Chondrocyte (in vitro differentiated cells): ENCODE measurements around the gene FADS6. TPM values are rescaled to one million over a fixed set of nuclear protein-coding genes. Genes with fewer than 3 reads are reported as not detected.

Experiments used
- DNase-seq: peaks from one replicate; pipeline ENCODE4 v3.0.0; 2021; ENCODE audit warnings: mixed read lengths, low spot score
- H3K27ac Mint-ChIP-seq: one replicate; pipeline ENCODE4 v1.8.0; 2021; ENCODE audit warnings: mild to moderate bottlenecking, moderate library complexity, mixed read lengths; ENCODE audit not compliant: unreplicated experiment
- H3K27me3 Mint-ChIP-seq: 2 replicates; pipeline ENCODE4 v1.8.0; 2021; ENCODE audit warnings: low read depth, mixed read lengths
- H3K36me3 Mint-ChIP-seq: 2 replicates; pipeline ENCODE4 v1.8.0; 2021; ENCODE audit warnings: low read depth, mixed read lengths
- H3K4me1 Mint-ChIP-seq: 2 replicates; pipeline ENCODE4 v1.8.0; 2021; ENCODE audit warnings: low read depth, mild to moderate bottlenecking, mixed read lengths
- H3K4me3 Mint-ChIP-seq: one replicate; pipeline ENCODE4 v1.8.0; 2021; ENCODE audit warnings: mild to moderate bottlenecking, moderate library complexity, mixed read lengths; ENCODE audit not compliant: unreplicated experiment
- H3K9me3 Mint-ChIP-seq: 2 replicates; pipeline ENCODE4 v1.8.0; 2021; ENCODE audit warnings: low read depth, mixed read lengths
- CTCF ChIP-seq: fragments of 200-600 bp; sonication (generic); IDR thresholded peaks from 2 replicates; pipeline ENCODE4 v1.5.0; 2021; ENCODE audit warnings: antibody characterized with exemption, mild to moderate bottlenecking, moderate library complexity
- total RNA-seq: library from RNA; stranded (reverse); gene quantifications from 3 replicates; pipeline ENCODE4 v1.2.1, GENCODE V29; 2021

FADS6 gene
- total RNA-seq, 1 donor from 2014 or later, result not detected

GRCh38 chr17:74890554-74890953 is 2.9 kb downstream of the FADS6 start:
- Mint-ChIP-seq H3K36me3 (no peaks in the 10 kb centered on the region), H3K4me3 (no peak overlapping the region), H3K27ac (no peak overlapping the region), H3K9me3 (no peaks in the 10 kb centered on the region), H3K4me1 (peaks cover 3% of the 10 kb centered on the region), H3K27me3 (peaks cover 59% of the 10 kb centered on the region)
- DNase-seq, result no peak
- no peak for TF ChIP-seq CTCF

GRCh38 chr17:74888469-74888868 is 5.0 kb downstream of the FADS6 start:
- Mint-ChIP-seq H3K4me1 (no peaks in the 10 kb centered on the region), H3K36me3 (no peaks in the 10 kb centered on the region), H3K27ac (no peak overlapping the region), H3K4me3 (no peak overlapping the region), H3K9me3 (no peaks in the 10 kb centered on the region), H3K27me3 (peaks cover 46% of the 10 kb centered on the region)
- no peak for DNase-seq
- TF ChIP-seq CTCF, result no peak

- DNase-seq, result no peak
- H3K9me3 Mint-ChIP-seq, result no peaks in the 10 kb centered on the region
Measured at GRCh38 chr17:74883241-74883745, 10.1 kb downstream of the FADS6 start.

DNA sequence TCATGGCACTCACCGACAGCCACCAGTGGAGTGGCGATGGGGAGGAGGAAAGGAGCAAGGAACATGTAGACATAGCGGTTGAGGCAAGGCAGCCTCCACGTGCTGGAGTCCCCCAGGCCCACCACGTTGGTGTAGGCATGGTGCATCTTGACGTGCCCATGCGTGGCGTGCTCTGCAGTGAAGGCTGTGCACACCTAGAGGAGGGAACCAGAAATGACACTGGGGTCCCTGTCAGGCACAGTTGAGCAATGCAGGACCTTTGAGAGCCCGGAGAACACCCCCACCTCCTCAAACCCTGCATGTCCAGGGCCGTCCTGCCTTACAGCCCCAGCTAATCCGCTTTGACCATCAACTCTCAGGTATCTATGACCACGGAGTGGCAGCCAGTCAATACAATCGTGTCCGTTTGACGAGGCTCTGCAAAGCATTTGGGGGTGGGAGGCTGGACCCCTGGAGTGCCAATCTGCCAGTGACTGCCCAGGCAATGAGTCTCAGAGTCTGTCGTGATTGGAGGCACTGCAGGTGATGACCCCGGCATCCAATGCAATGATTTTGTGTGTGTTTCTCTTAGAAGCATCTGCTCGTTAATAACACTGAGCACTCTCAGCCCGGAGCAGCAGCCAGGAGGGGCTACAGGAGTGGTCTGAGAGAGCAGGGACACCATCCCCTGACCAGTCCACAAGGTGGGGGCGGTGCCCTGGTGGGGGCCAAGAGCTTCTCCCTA is 10.8 kb downstream of the FADS6 start:
- no peak for DNase-seq
- peaks cover 50% of the 10 kb centered on the region for H3K27me3 Mint-ChIP-seq
- H3K36me3 Mint-ChIP-seq, result no peaks in the 10 kb centered on the region
- no peaks in the 10 kb centered on the region for H3K4me1 Mint-ChIP-seq
- H3K27ac Mint-ChIP-seq, result no peak overlapping the region
- H3K9me3 Mint-ChIP-seq, result no peaks in the 10 kb centered on the region
- H3K4me3 Mint-ChIP-seq, result no peak overlapping the region
- TF ChIP-seq CTCF, result no peak

More at GRCh38 chr17:74883241-74883745, 10.1 kb downstream of the FADS6 start:
- H3K4me3 Mint-ChIP-seq, result no peak overlapping the region
- H3K27ac Mint-ChIP-seq, result no peak overlapping the region
- H3K36me3 Mint-ChIP-seq, result no peaks in the 10 kb centered on the region
- H3K4me1 Mint-ChIP-seq, result no peaks in the 10 kb centered on the region
- TF ChIP-seq CTCF, result no peak
- peaks cover 55% of the 10 kb centered on the region for H3K27me3 Mint-ChIP-seq

DNA sequence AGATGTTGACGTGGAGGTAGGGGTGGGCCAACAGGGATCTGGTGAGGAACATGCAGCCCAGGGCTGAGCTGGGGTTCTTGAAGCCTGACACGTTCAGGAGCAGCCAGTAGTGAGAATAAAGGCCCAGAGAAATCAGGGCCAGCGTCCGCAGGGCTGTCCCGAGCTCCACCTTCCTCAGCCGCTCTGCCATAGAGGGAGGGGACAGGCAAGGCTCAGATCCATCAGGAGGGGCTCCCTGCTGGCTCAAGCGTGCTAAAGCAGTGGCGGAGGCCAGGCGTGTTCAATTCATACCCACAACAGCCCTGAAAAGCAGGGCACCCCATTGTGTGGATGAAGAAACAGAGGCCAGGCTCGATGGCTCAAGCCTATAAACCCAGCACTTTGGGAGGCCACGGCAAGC is 12.4 kb downstream of the FADS6 start:
- Mint-ChIP-seq H3K36me3 (no peaks in the 10 kb centered on the region), H3K9me3 (no peaks in the 10 kb centered on the region), H3K27ac (no peak overlapping the region), H3K27me3 (peaks cover 46% of the 10 kb centered on the region), H3K4me3 (no peak overlapping the region), H3K4me1 (no peaks in the 10 kb centered on the region)
- TF ChIP-seq CTCF, result no peak
- DNase-seq, result no peak
